MCF 10A (cell line): Measurements from ENCODE around the gene CCDC88C. TPM values are rescaled to one million over a fixed set of nuclear protein-coding genes. Genes with fewer than 3 reads are reported as not detected.
A peak's percentile ranks its signal among the peaks of the same experiment; 100 is the strongest.

Experiments used
- BruUV-seq: library from RNA; stranded (reverse); fragments of 400-500 nt; replicated peaks from 2 replicates; lab custom pipeline; 2021; lab: Mats Ljungman, UMichigan
- CTCF ChIA-PET: fragments of 300-600 bp; sonication (Branson Sonifier 250); formaldehyde crosslinking; extraction: SDS; loops from one replicate; lab custom pipeline; 2021; ENCODE audit warnings: antibody characterized with exemption, inconsistent platforms; lab: Yijun Ruan, JAX
- POLR2A ChIA-PET: fragments of 300-600, 350-650 bp; sonication (Branson Sonifier 250); formaldehyde crosslinking; extraction: SDS; loops from one replicate; lab custom pipeline; 2020; ENCODE audit warnings: antibody characterized with exemption, inconsistent platforms; lab: Yijun Ruan, JAX
- DNase-seq: peaks from one replicate; pipeline ENCODE4 v3.0.0-alpha.2; 2018; ENCODE audit not compliant: unreplicated experiment
- H3K27ac Mint-ChIP-seq: one replicate; pipeline ENCODE4 v1.8.0; 2022; ENCODE audit warnings: mild to moderate bottlenecking, low read depth, mixed read lengths; ENCODE audit not compliant: unreplicated experiment
- H3K27me3 Mint-ChIP-seq: one replicate; pipeline ENCODE4 v1.8.0; 2022; ENCODE audit warnings: mixed read lengths; ENCODE audit not compliant: insufficient read depth, unreplicated experiment
- H3K36me3 Mint-ChIP-seq: one replicate; pipeline ENCODE4 v1.8.0; 2022; ENCODE audit warnings: mild to moderate bottlenecking, moderate library complexity, mixed read lengths; ENCODE audit not compliant: insufficient read depth, unreplicated experiment
- H3K4me1 Mint-ChIP-seq: one replicate; pipeline ENCODE4 v1.8.0; 2022; ENCODE audit warnings: mixed read lengths; ENCODE audit not compliant: insufficient read depth, unreplicated experiment
- H3K4me3 Mint-ChIP-seq: one replicate; pipeline ENCODE4 v1.8.0; 2022; ENCODE audit warnings: mild to moderate bottlenecking, moderate library complexity, mixed read lengths; ENCODE audit not compliant: unreplicated experiment
- H3K9me3 Mint-ChIP-seq: one replicate; pipeline ENCODE4 v1.8.0; 2022; ENCODE audit warnings: mixed read lengths; ENCODE audit not compliant: unreplicated experiment
- CTCF ChIP-seq: fragments of 200-600 bp; IDR thresholded peaks from one replicate; pipeline ENCODE4 v1.8.0; 2022; ENCODE audit warnings: antibody characterized with exemption, mild to moderate bottlenecking; ENCODE audit not compliant: unreplicated experiment
- intact Hi-C: fragments of 100-400 bp; cut with micrococcal nuclease; formaldehyde crosslinking; loops from 2 replicates; pipeline ENCODE4 v1.14.1; 2022
- total RNA-seq: library from RNA; stranded (reverse); gene quantifications from 2 replicates; pipeline ENCODE4 v1.2.3, GENCODE V29; 2022

CCDC88C gene
- total RNA-seq, 1 experiment from 2014 or later = 19.7 TPM

DNA sequence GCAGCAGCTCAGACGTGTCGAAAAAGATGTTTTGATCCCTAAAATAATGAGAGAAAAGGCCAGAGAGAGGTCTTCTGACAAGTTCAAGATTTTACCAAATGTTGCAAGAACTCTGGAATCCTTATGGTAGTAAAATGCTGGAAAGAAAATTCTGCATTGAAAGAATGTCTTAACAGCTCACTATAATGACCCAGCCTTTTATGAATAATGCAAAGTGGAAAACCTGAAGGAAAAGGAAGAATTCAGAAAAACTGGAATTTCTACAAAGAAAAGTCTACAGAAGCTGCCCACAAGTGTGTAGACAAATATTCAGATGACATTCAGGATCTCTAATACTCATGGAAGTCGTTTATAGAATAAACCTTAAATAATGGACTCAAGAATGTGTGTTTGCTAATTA is 1.8 kb upstream of the CCDC88C start:
- DNase-seq = no peak
- CTCF ChIA-PET = interaction anchor here (0.6 to 11.7 kb wide), 13 partner anchors 30 to 622 kb away, joined by 3 to 276 read pairs (median 4); no protein-coding TSS in a partner anchor
- Mint-ChIP-seq H3K9me3 (no peaks in the 10 kb centered on the region), H3K4me3 (no peak overlapping the region), H3K36me3 (no peaks in the 10 kb centered on the region), H3K27me3 (no peaks in the 10 kb centered on the region), H3K27ac (peak overlapping the region; percentile 32), H3K4me1 (peaks cover 24% of the 10 kb centered on the region)
- BruUV-seq = no TSS peak
- no peak for TF ChIP-seq CTCF
- POLR2A ChIA-PET = interaction anchor here (1.8 to 9.3 kb wide), 4 partner anchors 49 to 242 kb away, joined by 4 to 99 read pairs (median 8); no protein-coding TSS in a partner anchor
- intact Hi-C loops = loop anchor here (2.0 kb wide), 1 partner anchor 243 kb away; no protein-coding TSS in a partner anchor

- intact Hi-C loops = loop anchor here (2.0 kb wide), 1 partner anchor 242 kb away; no protein-coding TSS in a partner anchor
- no peaks in the 10 kb centered on the region for H3K27me3 Mint-ChIP-seq
- peak overlapping the region; percentile 32 for H3K27ac Mint-ChIP-seq
- no peak for DNase-seq
- no TSS peak for BruUV-seq
- CTCF ChIA-PET = interaction anchor here (0.6 to 11.7 kb wide), 19 partner anchors 21 to 622 kb away, joined by 3 to 276 read pairs (median 4); no protein-coding TSS in a partner anchor
- no peaks in the 10 kb centered on the region for H3K9me3 Mint-ChIP-seq
- POLR2A ChIA-PET = interaction anchor here (0.8 to 9.3 kb wide), 8 partner anchors 19 to 242 kb away, joined by 3 to 99 read pairs (median 8); partner anchors contain the start of gene PPP4R3A
- H3K36me3 Mint-ChIP-seq = no peaks in the 10 kb centered on the region
- TF ChIP-seq CTCF = no peak
- peaks cover 24% of the 10 kb centered on the region for H3K4me1 Mint-ChIP-seq
- H3K4me3 Mint-ChIP-seq = peak overlapping the region; percentile 71
Observed at GRCh38 chr14:91419044-91419397, 1.4 kb upstream of the CCDC88C start.

DNA sequence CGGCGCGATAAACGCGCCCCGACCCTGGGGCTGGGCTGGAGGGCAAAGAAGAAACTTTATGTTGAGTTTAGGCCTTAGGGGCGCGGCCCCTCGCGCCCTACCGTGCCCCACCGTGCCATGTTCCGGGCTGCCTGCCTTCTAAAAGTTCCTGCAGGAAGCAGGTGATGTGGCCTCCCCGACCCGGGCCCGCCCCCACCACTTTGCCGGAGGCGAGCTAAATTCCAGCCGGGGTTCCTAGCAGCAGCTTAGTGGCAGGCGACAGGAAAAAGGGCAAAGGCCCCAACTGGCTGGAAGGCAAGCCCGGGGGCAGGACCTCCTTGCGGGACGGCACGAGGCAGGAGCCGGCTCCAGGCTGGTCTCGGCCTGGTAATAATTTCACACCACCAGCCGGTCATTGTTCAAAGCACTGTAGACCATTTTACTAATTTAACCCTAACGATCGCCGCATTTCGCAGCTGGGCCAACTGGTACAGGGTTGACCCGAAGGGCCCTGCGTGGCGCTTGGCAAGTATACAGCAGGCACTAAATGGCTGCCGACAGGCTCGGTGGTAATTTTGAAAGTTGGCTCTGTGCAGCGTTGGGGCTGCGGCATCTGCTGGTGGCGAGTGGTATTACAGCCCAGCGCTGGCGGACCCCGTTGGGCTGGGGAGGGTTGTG is 895 bp upstream of the CCDC88C start:
- no peak overlapping the region for H3K27ac Mint-ChIP-seq
- ChIA-PET CTCF (interaction anchor here (0.6 to 11.7 kb wide), 21 partner anchors 12 to 493 kb away, joined by 3 to 276 read pairs (median 4); no protein-coding TSS in a partner anchor), POLR2A (interaction anchor here (0.6 to 9.3 kb wide), 12 partner anchors 18 to 241 kb away, joined by 3 to 99 read pairs (median 4); partner anchors contain the start of gene PPP4R3A)
- peak; percentile 71 for DNase-seq
- peaks cover 24% of the 10 kb centered on the region for H3K4me1 Mint-ChIP-seq
- intact Hi-C loops = loop anchor here (2.0 kb wide), 1 partner anchor 242 kb away; no protein-coding TSS in a partner anchor
- H3K36me3 Mint-ChIP-seq = no peaks in the 10 kb centered on the region
- H3K4me3 Mint-ChIP-seq = peak overlapping the region; percentile 71
- H3K9me3 Mint-ChIP-seq = no peaks in the 10 kb centered on the region
- H3K27me3 Mint-ChIP-seq = no peaks in the 10 kb centered on the region
- peak; percentile 97 for TF ChIP-seq CTCF
- BruUV-seq = no TSS peak

DNA sequence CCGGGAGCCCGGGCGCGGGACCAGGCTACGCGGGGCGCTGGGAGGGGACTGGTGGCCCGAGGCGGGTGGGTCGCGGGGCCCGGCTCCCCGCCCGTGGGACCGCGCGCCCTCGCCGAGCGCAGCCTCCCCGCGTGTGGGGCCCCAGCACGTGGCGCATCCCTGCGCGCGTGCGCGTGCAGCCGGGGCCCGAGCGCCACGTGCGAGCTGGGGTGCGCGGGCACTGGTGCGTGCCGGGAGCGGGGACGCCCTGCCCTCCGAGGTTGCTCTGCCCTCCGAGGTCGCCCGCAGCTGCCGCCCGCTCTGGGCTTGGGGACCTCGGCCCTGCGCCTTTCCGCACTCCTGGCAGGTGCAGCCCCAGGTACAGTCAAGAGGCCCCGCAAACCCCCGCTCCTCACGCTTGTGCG is 365 bp upstream of the CCDC88C start:
- Mint-ChIP-seq H3K27me3 (no peaks in the 10 kb centered on the region), H3K4me1 (peaks cover 24% of the 10 kb centered on the region), H3K36me3 (no peaks in the 10 kb centered on the region), H3K27ac (no peak overlapping the region), H3K9me3 (no peaks in the 10 kb centered on the region), H3K4me3 (peak overlapping the region; percentile 71)
- BruUV-seq = no TSS peak
- POLR2A ChIA-PET = interaction anchor here (0.6 to 9.3 kb wide), 14 partner anchors 20 to 241 kb away, joined by 3 to 99 read pairs (median 4); partner anchors contain the start of gene PPP4R3A
- no peak for TF ChIP-seq CTCF
- intact Hi-C loops = loop anchor here (2.0 kb wide), 2 partner anchors 57 to 241 kb away; no protein-coding TSS in a partner anchor
- DNase-seq = peak; percentile 61
- CTCF ChIA-PET = interaction anchor here (0.5 to 11.7 kb wide), 21 partner anchors 11 to 494 kb away, joined by 3 to 276 read pairs (median 4); no protein-coding TSS in a partner anchor
